BJ (cell line): ENCODE results near the gene MARK2. TPM values are rescaled to one million over a fixed set of nuclear protein-coding genes. Genes with fewer than 3 reads are reported as not detected.

Experiments used
- CTCF ChIA-PET: fragments of 350-600 bp; formaldehyde crosslinking; extraction: SDS; loops from one replicate; lab custom pipeline; 2021; ENCODE audit warnings: antibody characterized with exemption, inconsistent platforms; lab: Yijun Ruan, JAX
- POLR2A ChIA-PET: fragments of 300-600 bp; sonication (Branson Sonifier 250); formaldehyde crosslinking; extraction: SDS; loops from one replicate; lab custom pipeline; 2021; ENCODE audit warnings: antibody characterized with exemption; lab: Charles Lee
- DNase-seq: peaks from one replicate; pipeline ENCODE4 v3.0.0-alpha.2; 2011; ENCODE audit warnings: low read depth
- H3K27me3 ChIP-seq: 2 replicates; pipeline ENCODE4 v1.6.0; 2011; ENCODE audit warnings: low read length; ENCODE audit not compliant: control insufficient read depth, insufficient read depth
- H3K36me3 ChIP-seq: 2 replicates; pipeline ENCODE4 v1.5.1; 2011; ENCODE audit warnings: low read length; ENCODE audit not compliant: control insufficient read depth, insufficient read depth
- H3K4me3 ChIP-seq: 2 replicates; pipeline ENCODE4 v1.5.1; 2011; ENCODE audit warnings: low read depth, mild to moderate bottlenecking, control low read depth, low read length
- CTCF ChIP-seq: IDR thresholded peaks from 2 replicates; pipeline ENCODE4 v1.5.1; 2011; ENCODE audit warnings: low read depth, mild to moderate bottlenecking, control low read depth, inconsistent platforms, low read length, moderate library complexity; ENCODE audit not compliant: insufficient read depth
- polyA plus RNA-seq: library from polyadenylated mRNA; depleted of rRNA; stranded (reverse); fragments of >200 nt; gene quantifications from 2 replicates; pipeline ENCODE4 v1.2.3, GENCODE V29; 2011

The MARK2 gene
- polyA plus RNA-seq, 1 experiment = 13.8 TPM

GRCh38 chr11:63813035-63813562 is 25.8 kb upstream of the MARK2 start, which contains the start of gene SPINDOC:
SPINDOC (plus strand) TSS chr11:63813456; CDS start chr11:63813687, 231 bp downstream.
- POLR2A ChIA-PET = interaction anchor here (0.6 kb wide), 1 partner anchor 8 kb away, joined by 7 read pairs; no protein-coding TSS in a partner anchor

GRCh38 chr11:63813563-63814382 is 25.1 kb upstream of the MARK2 start:
- POLR2A ChIA-PET = interaction anchor here (0.6 kb wide), 1 partner anchor 168 kb away, joined by 4 read pairs; no protein-coding TSS in a partner anchor
- TF ChIP-seq CTCF = peak; percentile 26; the same call in 1 of the 2 replicates
- Histone ChIP-seq H3K4me3 (peak overlapping the region; percentile 80), H3K27me3 (no peaks in the 10 kb centered on the region), H3K36me3 (peaks cover 17% of the 10 kb centered on the region)
- no peak for DNase-seq
- CTCF ChIA-PET = interaction anchor here (1.4 kb wide), 1 partner anchor 84 kb away, joined by 3 read pairs; no protein-coding TSS in a partner anchor

More at GRCh38 chr11:63813035-63813562, 25.8 kb upstream of the MARK2 start, which contains the start of gene SPINDOC:
- Histone ChIP-seq H3K4me3 (peak within 1 kb of the TSS; percentile 80), H3K36me3 (peaks cover 10% of the 10 kb centered on the region), H3K27me3 (no peaks in the 10 kb centered on the region)
- no peak for TF ChIP-seq CTCF
- DNase-seq = no peak
- CTCF ChIA-PET = interaction anchor here (1.4 to 2.3 kb wide), 2 partner anchors 84 to 133 kb away, joined by 3 to 6 read pairs; no protein-coding TSS in a partner anchor

GRCh38 chr11:63814383-63814736 is 24.6 kb upstream of the MARK2 start:
- POLR2A ChIA-PET = interaction anchor here (0.6 kb wide), 1 partner anchor 169 kb away, joined by 4 read pairs; no protein-coding TSS in a partner anchor

GRCh38 chr11:63816166-63816565 is 22.7 kb upstream of the MARK2 start:
- Histone ChIP-seq H3K27me3 (no peaks in the 10 kb centered on the region), H3K36me3 (peaks cover 23% of the 10 kb centered on the region), H3K4me3 (no peak overlapping the region)
- TF ChIP-seq CTCF = no peak
- DNase-seq = no peak
- POLR2A ChIA-PET = no interaction called here
- CTCF ChIA-PET = interaction anchor here (1.0 to 1.5 kb wide), 2 partner anchors 20 to 47 kb away, joined by 3 to 5 read pairs; no protein-coding TSS in a partner anchor

More at GRCh38 chr11:63814383-63814736, 24.6 kb upstream of the MARK2 start:
- DNase-seq = no peak
- no peaks in the 10 kb centered on the region for H3K27me3 ChIP-seq
- CTCF ChIA-PET = interaction anchor here (1.4 kb wide), 1 partner anchor 83 kb away, joined by 3 read pairs; no protein-coding TSS in a partner anchor
- peak overlapping the region; percentile 80 for H3K4me3 ChIP-seq
- H3K36me3 ChIP-seq = peaks cover 18% of the 10 kb centered on the region
- no peak for TF ChIP-seq CTCF

- ChIA-PET POLR2A (no interaction called here), CTCF (interaction anchor here (0.6 to 1.5 kb wide), 5 partner anchors 9 to 1431 kb away, joined by 3 to 5 read pairs (median 3); no protein-coding TSS in a partner anchor)
- H3K4me3 ChIP-seq = no peak overlapping the region
- H3K36me3 ChIP-seq = peaks cover 28% of the 10 kb centered on the region
- TF ChIP-seq CTCF = no peak
- no peaks in the 10 kb centered on the region for H3K27me3 ChIP-seq
- DNase-seq = no peak
Measured at GRCh38 chr11:63816732-63817131, 22.2 kb upstream of the MARK2 start.
